ENCODE data around the gene KLHL29. TPM values are rescaled to one million over a fixed set of nuclear protein-coding genes. Genes with fewer than 3 reads are reported as not detected.

KLHL29 gene
- total and polyA plus RNA-seq, 9 donors, result 3.0 to 6.6 (median 3.9) TPM

- WGBS, 3 donors, result 92 to 95% (median 92%) methylated on average over 12 of the region's 12 CpGs
- Histone ChIP-seq H3K4me1 (ENCODE audit: insufficient read depth) (peaks cover 6% of the 10 kb centered on the region), H3K27ac (no peak overlapping the region), H3K9me3 (no peaks in the 10 kb centered on the region), H3K4me3 (no peak overlapping the region), H3K36me3 (no peaks in the 10 kb centered on the region), H3K27me3 (no peaks in the 10 kb centered on the region)
- intact Hi-C loops (cut with DNase I), result no loop called here
- no peak for TF ChIP-seq CTCF (IDR thresholded peaks at IDR 0.05)
- TF ChIP-seq POLR2A (IDR thresholded peaks at IDR 0.05), result no peak
- no peak for TF ChIP-seq EP300 (IDR thresholded peaks at IDR 0.05)
- no peak for DNase-seq
Observed at GRCh38 chr2:23417310-23417709, 32.3 kb downstream of the KLHL29 start.

GRCh38 chr2:23418056-23418455 is 33.1 kb downstream of the KLHL29 start:
- WGBS, 3 donors, result 76 to 84% (median 81%) methylated on average over 5 of the region's 5 CpGs
- Histone ChIP-seq H3K4me1 (ENCODE audit: insufficient read depth) (peaks cover 6% of the 10 kb centered on the region), H3K4me3 (no peak overlapping the region), H3K27ac (no peak overlapping the region), H3K9me3 (no peaks in the 10 kb centered on the region), H3K27me3 (no peaks in the 10 kb centered on the region), H3K36me3 (no peaks in the 10 kb centered on the region)
- DNase-seq, result peak in 1 of 5 donors; percentile 8
- TF ChIP-seq CTCF (IDR thresholded peaks at IDR 0.05), result no peak
- no peak for TF ChIP-seq EP300 (IDR thresholded peaks at IDR 0.05)
- no peak for TF ChIP-seq POLR2A (IDR thresholded peaks at IDR 0.05)
- intact Hi-C loops (cut with DNase I), result no loop called here

GRCh38 chr2:23418461-23418911 is 33.5 kb downstream of the KLHL29 start:
- Histone ChIP-seq H3K4me3 (no peak overlapping the region), H3K4me1 (ENCODE audit: insufficient read depth) (peaks cover 6% of the 10 kb centered on the region), H3K36me3 (no peaks in the 10 kb centered on the region), H3K9me3 (no peaks in the 10 kb centered on the region), H3K27me3 (no peaks in the 10 kb centered on the region), H3K27ac (no peak overlapping the region)
- intact Hi-C loops (cut with DNase I), result no loop called here
- TF ChIP-seq CTCF (IDR thresholded peaks at IDR 0.05), result no peak
- no peak for TF ChIP-seq EP300 (IDR thresholded peaks at IDR 0.05)
- no peak for TF ChIP-seq POLR2A (IDR thresholded peaks at IDR 0.05)
- DNase-seq, result peak in 1 of 5 donors; percentile 12
- WGBS, 3 donors, result 27 to 34% (median 29%) methylated on average over 6 of the region's 6 CpGs

DNA sequence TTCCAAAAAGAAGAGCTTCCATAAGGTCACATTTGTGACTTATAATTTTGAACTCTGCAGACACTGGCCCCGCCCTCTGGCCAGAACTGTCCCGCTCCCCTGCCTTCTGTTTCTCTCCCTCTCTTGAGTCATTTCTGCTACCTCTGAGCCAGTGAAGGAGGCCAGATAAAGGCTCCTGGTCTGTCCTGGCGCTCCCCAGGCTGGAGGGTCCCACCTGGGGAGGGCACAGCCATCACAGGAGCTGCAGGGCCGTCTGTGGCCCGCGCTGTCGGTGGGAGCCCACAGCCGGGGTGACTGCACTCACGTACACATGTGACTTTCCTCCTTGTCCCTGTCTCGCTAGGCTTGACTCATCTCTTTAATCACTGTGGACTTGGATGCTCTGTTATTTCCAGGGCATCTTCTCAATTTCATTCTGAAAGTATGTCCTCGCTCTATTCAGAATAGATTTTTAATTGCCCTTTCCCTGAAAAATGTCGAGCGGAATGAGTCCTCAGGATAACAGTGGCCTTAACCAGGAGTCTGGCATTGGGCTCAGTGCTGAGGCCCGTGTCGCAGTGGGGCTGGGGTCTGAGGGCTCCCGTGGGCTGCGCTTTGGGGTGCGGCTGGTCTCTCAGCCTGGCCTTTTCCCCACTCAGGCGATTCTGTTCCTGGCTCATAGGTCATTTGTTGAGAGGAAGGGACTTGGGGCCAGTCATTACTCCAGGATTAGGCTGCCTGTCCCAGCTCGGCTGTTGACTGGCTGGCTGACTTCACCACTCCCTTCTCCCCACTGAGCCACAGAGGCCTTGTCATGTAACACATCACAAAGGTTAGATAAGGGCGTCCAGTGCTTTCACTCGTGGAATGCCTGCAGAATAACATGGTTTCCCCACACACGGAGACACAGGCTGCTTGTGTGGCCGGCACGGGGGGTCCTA is 34.5 kb downstream of the KLHL29 start:
- intact Hi-C loops (cut with DNase I), result no loop called here
- TF ChIP-seq EP300 (IDR thresholded peaks at IDR 0.05), result no peak
- TF ChIP-seq POLR2A (IDR thresholded peaks at IDR 0.05), result no peak
- no peak for TF ChIP-seq CTCF (IDR thresholded peaks at IDR 0.05)
- Histone ChIP-seq H3K9me3 (no peaks in the 10 kb centered on the region), H3K4me1 (ENCODE audit: insufficient read depth) (peaks cover 6% of the 10 kb centered on the region), H3K27me3 (no peaks in the 10 kb centered on the region), H3K4me3 (no peak overlapping the region), H3K27ac (no peak overlapping the region), H3K36me3 (no peaks in the 10 kb centered on the region)
- WGBS, 3 donors, result 91 to 95% (median 93%) methylated on average over 25 of the region's 25 CpGs
- DNase-seq, result peak in 1 of 5 donors; percentile 10

Measured in ovary (tissue), 9 donors.